ENCODE measurements around the gene VWCE.

Gene VWCE, protein sequence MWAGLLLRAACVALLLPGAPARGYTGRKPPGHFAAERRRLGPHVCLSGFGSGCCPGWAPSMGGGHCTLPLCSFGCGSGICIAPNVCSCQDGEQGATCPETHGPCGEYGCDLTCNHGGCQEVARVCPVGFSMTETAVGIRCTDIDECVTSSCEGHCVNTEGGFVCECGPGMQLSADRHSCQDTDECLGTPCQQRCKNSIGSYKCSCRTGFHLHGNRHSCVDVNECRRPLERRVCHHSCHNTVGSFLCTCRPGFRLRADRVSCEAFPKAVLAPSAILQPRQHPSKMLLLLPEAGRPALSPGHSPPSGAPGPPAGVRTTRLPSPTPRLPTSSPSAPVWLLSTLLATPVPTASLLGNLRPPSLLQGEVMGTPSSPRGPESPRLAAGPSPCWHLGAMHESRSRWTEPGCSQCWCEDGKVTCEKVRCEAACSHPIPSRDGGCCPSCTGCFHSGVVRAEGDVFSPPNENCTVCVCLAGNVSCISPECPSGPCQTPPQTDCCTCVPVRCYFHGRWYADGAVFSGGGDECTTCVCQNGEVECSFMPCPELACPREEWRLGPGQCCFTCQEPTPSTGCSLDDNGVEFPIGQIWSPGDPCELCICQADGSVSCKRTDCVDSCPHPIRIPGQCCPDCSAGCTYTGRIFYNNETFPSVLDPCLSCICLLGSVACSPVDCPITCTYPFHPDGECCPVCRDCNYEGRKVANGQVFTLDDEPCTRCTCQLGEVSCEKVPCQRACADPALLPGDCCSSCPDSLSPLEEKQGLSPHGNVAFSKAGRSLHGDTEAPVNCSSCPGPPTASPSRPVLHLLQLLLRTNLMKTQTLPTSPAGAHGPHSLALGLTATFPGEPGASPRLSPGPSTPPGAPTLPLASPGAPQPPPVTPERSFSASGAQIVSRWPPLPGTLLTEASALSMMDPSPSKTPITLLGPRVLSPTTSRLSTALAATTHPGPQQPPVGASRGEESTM

DNA sequence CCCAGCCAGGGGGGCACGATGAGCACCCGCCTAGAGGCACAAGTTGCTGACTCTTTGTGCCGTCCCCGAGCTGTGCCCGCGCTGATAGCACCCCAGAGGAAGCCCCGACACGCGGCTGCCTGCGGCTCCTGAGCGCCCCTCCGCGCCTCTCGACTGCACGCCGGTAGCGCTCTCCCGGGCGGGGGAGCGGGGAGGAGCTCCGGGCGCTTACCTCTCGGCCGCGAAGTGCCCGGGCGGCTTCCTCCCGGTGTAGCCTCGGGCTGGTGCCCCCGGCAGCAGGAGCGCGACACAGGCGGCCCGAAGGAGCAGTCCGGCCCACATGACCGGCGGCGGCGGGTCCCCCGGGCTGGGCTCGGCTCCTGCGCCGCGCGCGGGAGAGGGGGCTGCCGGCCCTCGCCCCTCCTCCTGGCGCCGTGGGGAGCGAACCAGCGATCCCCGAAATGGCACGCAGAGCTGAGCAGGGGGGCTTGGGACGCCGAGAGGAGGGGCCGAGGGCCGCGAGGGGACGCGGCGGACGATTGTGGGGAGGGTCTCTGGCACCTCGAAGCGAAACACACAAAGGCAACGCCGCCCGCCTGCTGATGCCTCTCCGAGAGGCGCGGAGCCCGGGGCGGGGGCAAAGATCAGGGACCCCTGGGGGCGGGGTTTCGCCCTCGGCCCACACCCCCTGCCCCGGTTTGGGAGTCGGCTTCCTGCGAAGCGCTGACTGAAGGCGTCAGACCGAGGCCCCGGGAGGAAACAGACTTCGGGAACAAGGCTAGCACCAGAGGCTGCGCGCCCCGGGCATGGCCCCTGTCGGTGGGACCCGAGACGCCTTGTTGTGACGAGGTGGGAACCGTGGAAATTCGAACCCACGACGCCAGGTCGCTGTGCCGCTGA, at the start of gene VWCE:
VWCE (minus strand) TSS at position 600 of the 879 bp plus-strand sequence; CDS start at position 321, 279 bp downstream.
- FAIRE-seq, result no peak

DNA sequence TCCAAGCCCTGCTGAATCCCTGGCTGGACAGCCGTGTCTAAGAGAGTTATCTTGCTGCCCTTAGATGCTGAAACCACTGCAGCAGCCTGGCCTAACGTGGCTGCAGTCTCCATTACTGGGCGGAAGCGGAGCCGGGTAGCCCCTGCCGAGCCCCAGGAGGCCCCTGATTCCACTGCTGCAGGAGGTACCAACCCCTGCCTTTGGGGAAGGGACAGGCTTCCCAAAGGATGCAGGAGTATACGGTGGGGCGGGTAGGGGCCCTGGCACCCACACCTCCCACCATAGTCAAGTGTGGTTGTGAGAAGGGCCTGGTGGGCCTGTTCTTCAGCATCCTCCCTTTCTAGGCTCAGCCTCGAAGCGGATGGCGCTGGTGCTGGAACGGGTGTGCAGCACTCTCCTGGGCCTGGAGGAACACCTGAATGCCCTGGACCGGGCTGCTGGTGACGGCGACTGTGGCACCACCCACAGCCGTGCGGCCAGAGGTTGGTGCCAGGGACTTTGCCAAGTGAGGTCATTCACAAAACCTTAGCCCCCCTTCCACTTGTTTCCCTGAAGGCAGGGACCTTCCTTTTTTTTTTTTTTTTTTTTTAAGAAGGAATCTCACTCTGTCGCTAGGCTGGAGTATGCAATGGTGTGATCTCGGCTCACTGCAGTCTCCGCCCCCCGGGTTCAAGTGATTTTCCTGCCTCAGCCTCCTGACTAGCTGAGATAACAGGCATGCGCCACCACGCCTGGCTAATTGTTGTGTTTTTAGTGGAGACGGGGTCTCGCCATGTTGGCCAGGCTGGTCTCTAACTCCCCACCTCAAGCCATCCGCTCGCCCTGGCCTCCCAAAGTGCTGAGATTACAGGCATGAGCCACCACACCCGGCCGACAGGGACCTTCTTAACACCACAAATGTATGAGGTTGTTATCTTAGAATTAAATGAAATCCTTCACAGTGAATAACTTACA, 49.0 kb upstream of the VWCE start:
- no peak for FAIRE-seq

DNA sequence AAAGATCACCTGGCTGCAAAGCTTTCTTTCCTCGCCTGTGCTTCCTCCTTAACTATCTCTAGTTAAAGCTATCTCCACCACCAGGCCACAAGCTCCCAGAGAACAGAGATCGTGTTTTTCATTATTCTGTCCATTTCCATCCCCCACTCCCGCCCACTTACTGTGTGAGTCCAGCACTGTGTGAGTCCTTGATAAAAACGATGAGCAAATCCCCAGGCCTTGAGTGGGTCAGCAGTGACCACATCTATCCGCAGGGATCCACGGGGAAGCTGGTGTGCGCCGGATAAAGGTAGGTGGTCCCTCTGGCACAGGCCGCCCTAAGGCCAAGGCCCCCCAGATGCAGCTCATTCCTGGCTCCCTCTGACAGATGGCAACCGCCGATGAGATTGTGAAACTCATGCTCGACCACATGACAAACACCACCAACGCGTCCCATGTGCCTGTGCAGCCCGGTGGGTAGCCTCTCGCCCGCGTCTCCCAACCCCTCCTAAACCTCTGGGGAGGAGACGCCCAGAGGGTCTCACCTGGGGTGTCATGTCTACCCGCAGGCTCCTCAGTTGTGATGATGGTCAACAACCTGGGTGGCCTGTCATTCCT, 47.2 kb upstream of the VWCE start:
- no peak for FAIRE-seq

DNA sequence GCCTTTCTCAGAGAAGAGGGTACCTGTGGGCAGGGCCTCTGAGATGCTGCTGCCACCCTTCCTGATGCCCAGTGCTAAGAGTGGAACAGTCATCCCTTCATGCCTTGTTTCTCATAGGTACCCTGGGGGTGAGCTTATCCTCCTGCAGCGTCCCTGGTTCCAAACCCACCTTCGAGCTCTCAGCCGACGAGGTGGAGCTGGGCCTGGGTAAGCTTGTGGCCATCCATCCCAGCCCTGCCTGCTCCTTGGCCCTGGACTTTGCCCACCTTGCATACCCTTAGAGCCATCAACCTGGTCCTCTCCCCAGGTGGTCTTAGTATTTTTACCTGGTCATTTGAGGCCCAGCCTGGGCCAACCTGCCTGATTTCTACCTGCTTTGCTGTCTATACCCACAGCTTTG, 46.6 kb upstream of the VWCE start:
- no peak for FAIRE-seq

DNA sequence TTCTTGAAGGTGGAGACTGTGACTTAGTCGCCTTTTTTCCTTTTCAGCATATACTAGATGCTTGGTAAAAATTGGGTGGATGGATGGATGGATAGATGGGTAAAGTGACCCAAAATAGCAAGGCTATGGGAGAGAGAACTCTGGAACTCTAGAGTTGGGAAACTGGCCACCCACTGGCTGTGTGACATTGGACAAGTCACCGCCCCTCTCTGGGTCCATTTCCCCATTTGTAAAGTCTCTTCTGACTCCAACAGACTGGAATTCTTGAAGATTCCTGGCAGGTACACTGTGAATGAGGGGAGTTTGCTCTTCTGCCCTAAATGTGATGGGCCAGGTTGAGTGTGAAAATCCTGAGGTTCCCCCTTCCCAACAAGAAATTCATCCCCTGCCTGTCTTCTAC, 45.9 kb upstream of the VWCE start:
- FAIRE-seq, result no peak

DNA sequence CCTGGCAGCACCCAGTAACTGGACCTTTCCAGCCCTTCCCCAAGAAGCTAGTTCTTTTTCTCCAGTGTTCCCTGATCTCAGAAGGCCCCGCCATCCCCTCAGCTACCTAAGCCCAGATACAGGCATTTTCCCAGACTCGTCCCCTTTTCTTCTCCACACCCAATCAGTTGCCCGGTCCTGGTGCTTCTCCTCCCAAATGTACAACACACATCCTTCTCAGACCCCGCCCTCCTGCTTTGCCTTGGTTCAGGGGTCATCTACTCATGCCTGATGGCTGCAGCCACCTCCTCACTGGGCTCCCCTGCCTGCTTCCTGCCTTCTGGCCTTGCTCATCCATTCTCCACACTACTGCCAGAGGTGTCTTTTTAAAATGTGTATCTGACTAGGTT, 44.4 kb upstream of the VWCE start:
- FAIRE-seq, result no peak

DNA sequence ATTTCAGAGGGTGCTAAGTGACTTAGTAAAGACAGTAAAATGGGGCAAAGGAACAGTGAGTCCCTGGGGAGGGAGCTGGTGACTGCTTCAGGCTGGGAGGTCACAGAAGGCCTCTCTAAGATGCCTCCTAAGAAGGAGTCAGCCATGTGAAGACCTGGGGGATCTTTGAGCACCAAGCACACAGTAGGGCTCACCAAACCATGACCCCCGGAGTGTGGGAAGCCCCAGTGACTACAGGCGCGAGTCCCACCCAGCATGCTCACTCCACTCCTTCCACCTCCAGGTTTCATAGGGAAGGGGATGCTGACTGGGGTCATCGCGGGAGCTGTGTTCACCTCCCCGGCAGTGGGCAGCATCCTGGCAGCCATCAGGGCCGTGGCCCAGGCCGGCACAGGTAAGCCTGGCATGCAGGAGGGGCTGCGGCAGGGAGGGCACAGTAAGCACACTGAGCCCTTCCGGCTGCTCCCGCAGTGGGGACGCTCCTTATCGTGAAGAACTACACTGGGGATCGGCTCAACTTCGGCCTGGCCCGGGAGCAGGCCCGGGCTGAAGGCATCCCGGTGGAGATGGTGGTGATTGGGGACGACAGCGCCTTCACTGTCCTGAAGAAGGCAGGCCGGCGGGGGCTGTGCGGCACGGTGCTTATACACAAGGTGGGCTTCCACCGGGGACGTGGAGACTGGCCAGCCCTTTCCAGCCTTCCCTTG, 43.8 kb upstream of the VWCE start:
- FAIRE-seq, result no peak

DNA sequence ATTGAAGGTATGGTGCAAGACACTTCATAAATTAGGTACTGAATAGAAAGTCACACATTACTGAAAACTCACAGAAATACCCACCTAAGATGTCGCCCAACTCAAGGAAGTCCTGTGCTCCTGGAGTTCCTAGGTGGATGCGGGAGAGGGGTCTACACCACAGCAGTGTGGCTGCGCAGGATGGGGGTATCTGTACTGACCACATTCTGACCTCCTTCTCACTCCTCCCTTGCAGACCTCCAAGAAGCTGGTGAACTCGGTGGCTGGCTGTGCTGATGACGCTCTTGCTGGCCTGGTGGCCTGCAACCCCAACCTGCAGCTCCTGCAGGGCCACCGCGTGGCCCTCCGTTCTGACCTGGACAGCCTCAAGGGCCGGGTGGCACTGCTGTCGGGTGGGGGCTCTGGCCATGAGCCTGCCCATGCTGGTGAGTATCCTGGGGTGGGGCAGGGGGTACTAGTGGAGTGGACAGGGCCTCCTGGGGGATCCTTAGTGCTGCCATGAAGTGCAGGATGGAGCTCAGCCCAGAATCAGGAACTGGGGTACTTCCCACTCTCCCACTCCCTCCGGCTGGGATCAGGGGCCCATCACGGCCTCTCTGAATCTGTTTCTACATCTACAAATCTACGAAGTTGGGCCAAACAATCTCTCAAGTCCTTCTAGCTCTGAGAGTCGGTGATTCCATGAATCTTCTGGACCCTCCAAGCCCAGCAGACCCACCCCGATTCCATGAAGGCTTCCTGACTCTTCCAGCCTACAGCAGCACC, 42.8 kb upstream of the VWCE start:
- no peak for FAIRE-seq

DNA sequence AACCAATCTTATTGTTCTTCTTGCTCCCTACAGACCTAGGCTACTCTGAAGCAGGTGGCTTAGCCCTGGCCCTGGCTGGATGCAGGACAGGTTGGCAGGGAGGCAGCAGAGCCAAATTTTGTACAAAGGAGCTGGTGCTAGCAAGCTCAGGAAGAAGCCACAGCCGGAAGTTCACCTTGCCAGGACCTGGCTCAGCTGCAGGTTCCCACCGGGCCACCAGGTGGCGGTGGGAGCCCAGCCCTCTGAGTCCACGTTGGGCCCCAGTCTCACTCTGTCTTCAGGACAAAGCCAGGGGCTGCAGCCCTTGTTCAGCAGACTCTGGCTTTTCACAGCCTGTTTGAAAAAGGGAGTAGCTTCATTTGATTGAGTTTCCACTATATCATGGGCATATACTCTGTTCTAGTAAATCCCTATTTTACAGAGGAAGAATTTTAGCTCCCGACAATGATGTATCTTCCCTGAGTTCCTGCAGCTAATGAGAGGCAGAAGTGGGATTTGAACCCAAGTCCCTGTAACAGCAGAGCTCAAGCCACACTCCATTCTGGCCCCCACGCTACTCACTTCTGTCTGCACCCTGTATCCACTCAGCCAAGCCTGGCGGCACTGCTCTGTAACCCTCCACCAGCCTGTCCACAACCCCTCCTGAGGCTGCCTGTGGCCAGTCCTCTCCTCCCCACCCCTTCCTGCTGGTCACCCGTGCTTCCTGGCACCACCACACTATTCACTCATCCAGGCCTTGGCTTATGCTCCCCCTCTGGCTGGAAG, 41.2 kb upstream of the VWCE start:
- FAIRE-seq, result no peak

DNA sequence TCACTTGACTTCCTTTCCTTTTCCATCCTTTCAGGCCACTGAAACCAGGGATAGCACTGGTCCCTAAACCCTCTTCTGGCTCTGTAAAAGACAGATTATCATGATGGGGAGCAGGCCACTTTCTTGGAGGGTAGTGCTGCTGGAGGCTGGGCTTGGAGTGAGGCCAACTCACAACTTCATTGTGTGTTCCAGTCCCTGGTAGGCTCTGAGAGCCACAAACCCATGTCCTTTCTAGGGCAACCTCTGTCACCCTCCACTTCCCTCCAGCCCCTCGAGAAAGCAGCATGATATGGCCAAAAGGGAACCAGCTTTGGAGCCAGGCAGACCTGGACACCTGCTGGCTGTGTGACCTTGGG, 40.2 kb upstream of the VWCE start:
- FAIRE-seq, result no peak

DNA sequence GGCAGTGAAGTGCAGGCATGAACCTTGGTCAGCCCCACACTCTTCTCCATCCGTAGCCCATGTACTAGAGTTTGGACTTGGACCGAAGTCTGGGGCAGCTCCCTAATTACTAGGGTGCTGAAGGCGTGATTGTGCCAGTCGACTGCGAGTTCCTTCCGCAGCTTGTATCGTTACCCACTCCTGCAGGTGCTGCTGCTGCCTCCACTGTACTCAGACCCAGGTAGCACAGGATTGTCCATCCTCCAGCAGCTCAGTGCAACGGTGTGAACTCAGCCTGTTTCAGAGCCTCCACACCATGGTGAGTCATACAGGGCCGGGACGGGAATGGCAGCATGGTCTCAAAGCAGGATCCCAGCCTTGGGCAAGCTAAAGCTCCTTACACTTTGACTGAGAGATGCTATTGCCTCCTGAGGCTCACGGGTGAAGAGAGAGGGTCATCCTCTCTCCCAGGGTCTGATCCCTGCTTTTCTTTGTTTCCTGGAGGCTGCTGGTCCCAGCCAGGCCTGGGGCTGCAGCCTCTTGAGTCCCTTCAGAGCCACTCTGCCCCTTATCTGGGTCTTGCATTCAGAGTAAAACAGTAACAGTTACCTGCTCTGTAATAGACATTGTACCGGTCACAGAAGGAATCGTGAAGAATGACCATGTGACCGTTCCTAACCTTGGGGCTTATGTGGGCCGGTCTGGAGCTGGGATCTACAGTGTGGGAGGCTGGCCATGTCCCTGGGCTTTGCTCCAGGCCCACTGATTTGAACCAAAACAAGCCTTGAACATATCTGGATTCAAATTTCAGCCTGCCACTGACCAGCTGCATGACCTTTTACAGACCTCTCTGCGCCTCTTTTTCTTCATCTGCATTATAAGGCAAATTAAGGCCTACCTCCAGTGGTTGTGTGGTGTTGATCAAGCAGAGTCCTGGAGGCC, 39.6 kb upstream of the VWCE start:
- no peak for FAIRE-seq

DNA sequence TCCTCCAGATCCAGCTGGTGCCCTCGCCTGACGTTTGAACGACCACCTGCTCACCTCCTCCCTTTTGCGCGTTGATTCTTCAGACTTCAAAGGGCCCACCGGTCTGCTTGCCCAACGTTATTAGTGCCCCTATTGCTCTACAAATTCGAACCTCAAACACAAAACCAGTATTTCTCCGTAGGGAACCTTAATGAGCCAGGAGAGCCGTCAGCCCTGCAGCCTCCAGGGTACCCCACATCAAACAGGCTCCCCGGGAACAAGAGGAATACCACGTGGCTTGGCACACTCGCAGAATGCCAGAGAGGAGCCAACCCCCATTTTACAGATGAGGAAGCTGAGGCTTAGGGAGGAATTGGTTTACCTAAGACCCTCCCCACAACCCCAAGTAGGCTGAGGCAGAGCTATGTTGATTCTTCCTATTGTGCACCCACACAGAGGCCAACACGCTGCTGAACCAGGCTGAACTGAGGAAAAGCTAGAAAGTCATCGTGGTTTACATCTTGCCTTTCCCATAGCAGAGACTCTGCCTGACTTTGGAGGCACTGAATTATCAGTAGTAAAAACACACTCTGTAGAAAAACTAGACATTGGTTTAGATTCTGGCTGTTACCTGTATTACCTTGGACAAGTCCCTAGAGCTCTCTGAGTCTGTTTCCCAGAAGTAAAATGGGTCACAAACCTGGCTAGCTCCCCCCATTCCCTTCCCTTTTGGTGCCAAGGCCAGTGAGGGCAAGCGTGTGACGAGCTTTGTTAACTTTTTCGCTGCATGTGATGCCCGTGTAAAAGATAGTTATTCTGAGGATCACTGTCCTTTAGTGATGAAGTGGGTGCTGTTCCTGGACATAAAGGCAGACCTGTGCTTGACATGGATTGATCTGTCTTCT, 38.7 kb upstream of the VWCE start:
- no peak for FAIRE-seq

DNA sequence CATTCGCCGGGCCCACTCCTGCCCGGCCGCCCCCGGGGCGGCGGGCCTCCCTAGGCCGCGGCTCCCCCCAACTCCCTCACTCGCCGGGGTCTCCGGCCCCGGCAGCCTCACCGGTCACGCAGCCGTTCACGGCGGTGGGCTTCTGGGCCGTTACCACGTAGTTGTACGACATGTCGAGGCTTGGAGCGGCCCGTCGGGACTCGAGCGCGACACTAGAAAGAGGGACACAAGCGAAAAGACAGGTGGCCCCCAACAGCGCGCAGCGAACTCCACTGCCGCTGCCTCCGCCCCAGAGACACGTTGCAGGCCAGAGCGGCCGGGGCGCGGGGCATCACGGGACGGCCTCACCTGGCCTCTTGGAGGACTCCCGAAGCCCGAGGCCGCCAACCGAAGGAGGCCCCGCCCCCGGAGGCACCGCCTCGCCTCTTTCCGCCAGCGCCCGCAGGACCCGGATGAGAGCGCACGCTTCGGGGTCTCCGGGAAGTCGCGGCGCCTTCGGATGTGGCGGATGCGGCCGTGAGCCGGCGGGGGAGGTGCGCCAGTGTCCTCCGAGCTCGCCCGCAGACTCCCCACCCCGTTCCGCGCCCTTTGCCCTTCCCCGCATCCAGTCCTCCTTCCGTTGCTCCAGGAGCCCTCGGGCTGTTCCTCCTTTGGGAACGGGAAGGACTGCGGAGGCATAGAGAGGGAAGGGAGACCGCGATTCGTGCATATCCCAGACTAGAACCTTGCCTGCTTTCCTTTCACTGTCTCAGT, 37.9 kb upstream of the VWCE start, which contains the start of the genes DDB1 and TKFC:
DDB1 (minus strand) TSS at position 309 of the 753 bp plus-strand sequence; CDS start at position 172, 137 bp downstream.
TKFC (plus strand) TSS at position 432 of the 753 bp plus-strand sequence. CDS start 1,501 bp downstream, outside the sequence.
- FAIRE-seq, result no peak

DNA sequence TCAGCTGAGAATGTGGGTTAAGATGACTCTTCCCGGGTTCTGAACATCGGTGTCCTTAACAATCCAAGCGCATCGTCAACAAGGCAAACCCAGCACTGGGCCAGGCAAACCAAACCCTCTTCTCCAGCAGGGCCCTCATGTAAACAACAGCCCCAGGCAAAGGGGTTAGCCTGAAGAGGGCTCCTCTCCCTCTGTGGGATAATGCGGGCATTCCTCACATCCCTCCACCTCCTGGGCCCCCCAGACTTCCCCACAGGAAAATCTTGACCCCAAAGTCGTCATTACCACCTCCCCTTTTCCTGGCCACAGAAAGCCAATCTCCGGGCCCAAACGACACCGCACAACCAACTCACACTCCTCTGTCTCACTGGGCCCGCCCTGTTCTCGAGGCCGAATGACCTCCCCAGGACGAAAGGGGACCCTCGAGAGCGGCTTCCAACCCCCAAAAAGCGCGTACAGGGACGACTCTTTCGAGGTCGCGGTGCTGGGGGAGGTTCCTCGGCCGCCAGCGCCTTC, 37.2 kb upstream of the VWCE start:
- FAIRE-seq, result no peak

DNA sequence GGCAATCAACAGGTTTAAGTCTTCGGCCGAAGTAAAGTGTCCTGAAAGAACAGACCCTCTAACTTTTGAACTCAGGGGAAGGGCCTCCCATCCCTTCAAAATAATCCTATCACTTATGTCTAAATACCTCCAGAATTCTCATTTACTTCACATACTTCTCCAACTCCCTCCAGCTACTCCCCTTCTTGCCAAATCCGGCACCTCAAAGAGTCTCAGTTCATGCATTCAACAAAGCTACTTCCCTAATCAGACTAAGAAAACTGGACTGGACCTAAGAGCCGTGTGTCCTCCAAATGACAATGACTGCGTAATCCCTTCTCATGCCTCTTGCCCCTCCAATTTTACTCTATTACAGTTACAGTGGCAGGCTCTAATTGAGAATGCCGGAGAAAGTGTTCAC, 36.5 kb upstream of the VWCE start:
- FAIRE-seq, result no peak

DNA sequence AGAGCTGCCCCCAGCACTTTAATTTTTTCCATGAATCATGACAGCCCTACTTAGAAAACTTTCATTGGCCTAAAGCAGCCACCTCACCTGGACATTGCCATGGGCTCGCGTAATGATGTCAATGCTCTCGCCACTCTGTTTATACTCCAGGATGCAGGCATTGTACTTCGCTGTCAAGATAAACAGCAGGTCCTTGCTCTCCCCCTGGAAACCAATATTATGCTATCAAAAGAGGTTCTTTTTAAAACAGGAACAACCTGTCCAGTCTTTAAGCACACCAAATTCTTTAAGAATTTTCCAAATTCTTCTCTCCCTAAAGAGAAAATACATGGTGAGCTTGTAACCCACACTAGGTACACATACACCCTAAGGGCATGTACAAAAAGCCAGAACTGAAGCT, 34.8 kb upstream of the VWCE start:
- no peak for FAIRE-seq
